SU-DHL-6 (cell line): ENCODE measurements around the gene DGKH.
A peak's percentile ranks its signal among the peaks of the same experiment; 100 is the strongest.

Experiments used
- H2AFZ ChIP-seq: fragments of 200-600 bp; sonication (generic); 2 replicates; pipeline ENCODE4 v1.6.1; 2014; ENCODE audit warnings: low read depth, mild to moderate bottlenecking, moderate library complexity, mixed read lengths, antibody characterized with exemption, low read length; ENCODE audit not compliant: severe bottlenecking
- H3F3A ChIP-seq: fragments of 200-600 bp; shearing (Covaris generic); 2 replicates; pipeline ENCODE4 v1.6.0; 2016; ENCODE audit warnings: antibody characterized with exemption, mild to moderate bottlenecking; ENCODE audit not compliant: insufficient read depth
- H3K27ac ChIP-seq: fragments of 200-600 bp; sonication (generic); 2 replicates; pipeline ENCODE4 v1.5.1; 2016; ENCODE audit warnings: low read depth, mild to moderate bottlenecking, low read length, moderate library complexity, mixed read lengths
- H3K27me3 ChIP-seq: fragments of 200-600 bp; sonication (generic), shearing (Covaris generic); 2 replicates; pipeline ENCODE4 v1.6.0; 2014; ENCODE audit warnings: mild to moderate bottlenecking, low read length
- H3K36me3 ChIP-seq: fragments of 200-600 bp; sonication (generic); 2 replicates; pipeline ENCODE4 v1.6.1; 2014; ENCODE audit warnings: mild to moderate bottlenecking, low read length, mixed read lengths
- H3K4me2 ChIP-seq: fragments of 300-600, 200-600 bp; shearing (Covaris generic), sonication (generic); 2 replicates; pipeline ENCODE4 v1.6.0; 2014; ENCODE audit warnings: low read length, low read depth, mild to moderate bottlenecking; ENCODE audit not compliant: poor library complexity, severe bottlenecking
- H3K4me3 ChIP-seq: fragments of 200-600 bp; sonication (generic); 2 replicates; pipeline ENCODE4 v1.5.1; 2014; ENCODE audit warnings: antibody characterized with exemption, low read length, mild to moderate bottlenecking, mixed read lengths; ENCODE audit not compliant: insufficient read depth, poor library complexity, severe bottlenecking
- H3K79me2 ChIP-seq: fragments of 200-600 bp; sonication (generic); 2 replicates; pipeline ENCODE4 v1.6.1; 2014; ENCODE audit warnings: mild to moderate bottlenecking, low read length, moderate library complexity; ENCODE audit not compliant: insufficient read depth
- H3K9ac ChIP-seq: fragments of 200-600 bp; sonication (generic); 2 replicates; pipeline ENCODE4 v1.7.0; 2014; ENCODE audit warnings: mild to moderate bottlenecking, low read length
- H3K9me2 ChIP-seq: fragments of 200-600 bp; sonication (generic); replicated peaks from 2 replicates; pipeline ENCODE4 v1.6.1; 2014; ENCODE audit warnings: low read length; ENCODE audit not compliant: insufficient read depth
- H3K9me3 ChIP-seq: fragments of 200-600 bp; sonication (generic); 2 replicates; pipeline ENCODE4 v1.6.1; 2014; ENCODE audit warnings: low read length, mixed read lengths; ENCODE audit not compliant: insufficient read depth
- H4K20me1 ChIP-seq: fragments of 200-600 bp; sonication (generic); 2 replicates; pipeline ENCODE4 v1.6.1; 2014; ENCODE audit warnings: low read depth, mild to moderate bottlenecking, antibody characterized with exemption, low read length, moderate library complexity, mixed read lengths
- CTCF ChIP-seq: fragments of 200-600 bp; sonication (generic); IDR thresholded peaks from one replicate; pipeline ENCODE4 v1.5.1; 2017; ENCODE audit warnings: antibody characterized with exemption, mild to moderate bottlenecking, low read length, moderate library complexity; ENCODE audit not compliant: insufficient read depth, poor library complexity, severe bottlenecking
- EZH2phosphoT487 ChIP-seq: fragments of 200-600 bp; sonication (generic), shearing (Covaris generic); conservative IDR thresholded peaks from 2 replicates; pipeline ENCODE4 v1.6.1; 2018; ENCODE audit warnings: mild to moderate bottlenecking, antibody characterized with exemption, low read length, moderate library complexity, mixed read lengths

The DGKH gene

GRCh38 chr13:42108217-42108616 lies 59.8 kb downstream of the DGKH start:
- H3K27me3 ChIP-seq, result no peaks in the 10 kb centered on the region
- H3K4me2 ChIP-seq, result no peak overlapping the region
- H3K9me2 ChIP-seq, result no peaks in the 10 kb centered on the region
- no peak overlapping the region for H3K27ac ChIP-seq
- H3K36me3 ChIP-seq, result no peaks in the 10 kb centered on the region
- TF ChIP-seq CTCF (no peak), EZH2phosphoT487 (no peak)
- no peak overlapping the region for H3K4me3 ChIP-seq
- no peaks in the 10 kb centered on the region for H3F3A ChIP-seq
- H4K20me1 ChIP-seq, result no peaks in the 10 kb centered on the region
- no peaks in the 10 kb centered on the region for H3K79me2 ChIP-seq
- no peak overlapping the region for H2AFZ ChIP-seq
- no peak overlapping the region for H3K9ac ChIP-seq
- H3K9me3 ChIP-seq, result no peaks in the 10 kb centered on the region

- Histone ChIP-seq H2AFZ (no peak overlapping the region), H3K9me3 (no peaks in the 10 kb centered on the region), H3K79me2 (no peaks in the 10 kb centered on the region), H3K36me3 (no peaks in the 10 kb centered on the region), H3K27me3 (no peaks in the 10 kb centered on the region), H3K27ac (no peak overlapping the region), H3K4me2 (no peak overlapping the region), H3K9ac (no peak overlapping the region), H4K20me1 (no peaks in the 10 kb centered on the region), H3K9me2 (no peaks in the 10 kb centered on the region), H3K4me3 (no peak overlapping the region), H3F3A (no peaks in the 10 kb centered on the region)
- no peak for TF ChIP-seq EZH2phosphoT487
- no peak for TF ChIP-seq CTCF
These were observed 61.5 kb downstream of the DGKH start for GRCh38 chr13:42109957-42110356.

GRCh38 chr13:42110410-42111155 lies 62.1 kb downstream of the DGKH start:
- H3K9me3 ChIP-seq, result no peaks in the 10 kb centered on the region
- no peaks in the 10 kb centered on the region for H3K79me2 ChIP-seq
- H4K20me1 ChIP-seq, result no peaks in the 10 kb centered on the region
- H3K9ac ChIP-seq, result no peak overlapping the region
- no peak overlapping the region for H3K4me2 ChIP-seq
- H3K27ac ChIP-seq, result no peak overlapping the region
- H3K4me3 ChIP-seq, result no peak overlapping the region
- H3F3A ChIP-seq, result no peaks in the 10 kb centered on the region
- no peaks in the 10 kb centered on the region for H3K9me2 ChIP-seq
- H3K36me3 ChIP-seq, result no peaks in the 10 kb centered on the region
- H2AFZ ChIP-seq, result no peak overlapping the region
- no peaks in the 10 kb centered on the region for H3K27me3 ChIP-seq
- TF ChIP-seq EZH2phosphoT487 (no peak), CTCF (peak; percentile 46)
